ENCODE results near the gene PTDSS2.
"Not testable (repeated sequence)": the region's sequence is repeated elsewhere in the genome, so short reads cannot be mapped to it uniquely, and the experiment has no call there.

PTDSS2 gene

DNA sequence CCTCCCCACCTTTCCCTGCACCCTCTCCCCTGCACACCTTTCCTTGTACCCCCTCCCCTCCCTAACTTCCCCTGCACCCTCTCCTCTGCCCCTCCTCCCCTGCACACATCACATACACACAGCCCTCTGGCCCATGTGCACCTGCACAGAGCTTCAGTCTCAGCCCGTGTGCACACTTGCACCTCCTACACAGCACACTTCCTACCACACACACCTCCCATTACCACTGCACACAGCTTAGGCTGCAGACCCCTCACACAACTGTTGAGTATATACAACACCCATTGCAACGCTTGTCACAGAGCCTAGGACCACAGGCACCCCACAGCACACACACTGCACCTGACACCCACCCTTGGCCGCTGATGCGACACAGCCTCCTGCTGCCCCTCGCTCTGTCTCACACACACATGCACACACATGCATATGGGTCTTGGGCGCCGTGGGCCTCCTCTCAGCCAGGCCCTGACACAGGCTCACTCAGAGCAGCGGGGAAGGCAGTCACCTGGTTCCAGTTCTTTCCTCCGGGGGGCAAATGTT, 35.7 kb upstream of the PTDSS2 start:
- no peak for DNase-seq

DNA sequence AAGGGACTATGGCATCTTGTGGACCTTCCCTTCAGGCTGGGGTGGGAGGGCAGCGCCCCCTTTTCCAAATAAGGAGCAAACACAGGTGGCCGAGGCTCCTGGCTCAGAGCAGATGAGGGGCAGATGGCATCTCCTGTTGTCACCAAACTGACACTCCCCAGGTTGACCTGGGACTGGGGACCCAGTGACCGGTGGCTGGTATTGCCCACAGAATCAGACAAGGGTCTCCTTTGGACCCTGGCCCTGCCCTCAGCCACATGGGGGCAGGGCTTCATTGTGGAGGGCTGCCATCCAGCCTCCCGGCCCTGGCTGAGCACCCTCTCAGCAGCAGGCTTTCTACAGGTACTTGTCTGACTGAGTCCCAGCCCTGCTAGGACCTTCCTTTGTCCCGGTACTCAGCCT, 34.4 kb upstream of the PTDSS2 start:
- no peak for DNase-seq

DNA sequence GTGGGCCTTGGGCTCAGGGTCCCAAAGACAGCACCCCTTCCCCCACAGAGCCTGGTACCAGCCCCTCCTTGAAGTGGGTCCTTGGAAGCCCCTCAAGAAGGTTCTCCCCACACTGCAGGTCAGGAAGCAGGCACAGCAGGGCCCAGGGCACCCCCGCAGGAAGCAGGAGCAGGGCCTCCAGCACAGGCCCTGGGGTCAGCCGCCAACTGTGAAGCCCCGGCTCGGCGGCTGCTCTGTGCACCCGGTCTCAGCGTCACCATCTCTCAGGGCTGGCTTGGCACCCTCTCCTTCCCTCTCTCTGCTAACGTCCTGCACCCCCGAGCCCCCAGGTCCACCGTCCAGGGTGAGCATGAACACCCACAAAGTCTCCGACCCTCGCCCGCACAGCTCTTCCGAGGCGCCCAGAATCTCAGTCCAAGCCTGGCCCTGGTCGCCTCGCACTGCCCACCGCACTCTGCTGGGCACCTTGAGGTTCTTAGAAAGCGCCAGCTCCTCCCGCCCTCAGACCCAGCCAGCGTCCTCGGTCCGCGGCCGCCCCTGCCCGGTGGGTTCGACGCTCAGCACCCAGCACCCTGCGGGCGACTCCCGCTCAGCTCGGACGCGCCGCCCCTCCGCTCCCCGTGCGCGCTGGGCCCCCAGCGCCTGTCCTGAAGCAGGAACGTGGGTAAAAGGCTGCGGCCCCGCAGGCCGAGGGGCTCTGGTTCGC, 33.9 kb upstream of the PTDSS2 start:
- DNase-seq = no peak

DNA sequence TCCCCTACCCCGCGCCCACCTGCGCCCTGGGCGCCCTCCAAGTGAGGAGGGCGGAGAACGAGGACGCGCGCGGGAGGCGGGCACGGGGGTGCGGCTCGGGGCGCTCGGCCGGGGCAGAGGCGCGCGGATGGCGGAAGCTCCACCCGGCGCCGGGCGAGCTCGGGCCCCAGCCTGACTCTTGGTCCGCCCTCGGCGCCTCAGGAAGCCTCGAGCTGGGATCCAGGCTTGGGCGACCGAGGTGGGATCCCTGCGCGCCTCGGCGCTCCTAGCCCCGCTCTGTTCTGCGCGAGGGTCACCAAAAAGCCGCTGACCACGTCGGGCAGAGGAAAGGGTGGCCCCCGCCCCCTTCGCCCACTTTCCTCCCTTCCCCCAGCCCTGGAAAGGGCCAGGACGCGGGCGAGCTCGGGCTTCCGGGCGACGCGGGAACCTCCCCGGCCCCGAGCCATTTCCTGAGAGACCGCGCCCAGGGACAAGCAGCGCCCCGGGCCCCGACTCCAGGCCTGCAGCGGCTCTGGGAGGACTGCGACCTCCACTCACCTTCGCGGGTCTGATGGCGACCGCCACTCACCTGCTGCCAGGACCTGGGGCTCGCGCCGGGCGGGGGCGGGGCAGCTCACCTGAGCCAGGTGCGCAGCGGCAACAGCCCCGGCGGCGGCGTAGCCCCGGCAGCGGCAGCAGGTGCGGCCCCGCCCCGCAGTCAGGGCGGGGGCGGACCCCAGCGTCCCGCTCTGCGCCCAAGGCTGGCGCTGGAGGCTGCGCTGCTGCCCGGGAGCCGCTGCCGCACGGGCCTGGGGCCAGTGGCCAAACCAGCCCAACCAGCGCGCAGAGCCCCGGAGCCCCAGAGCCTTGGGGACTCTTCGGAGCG, 33.1 kb upstream of the PTDSS2 start:
- no peak for DNase-seq

DNA sequence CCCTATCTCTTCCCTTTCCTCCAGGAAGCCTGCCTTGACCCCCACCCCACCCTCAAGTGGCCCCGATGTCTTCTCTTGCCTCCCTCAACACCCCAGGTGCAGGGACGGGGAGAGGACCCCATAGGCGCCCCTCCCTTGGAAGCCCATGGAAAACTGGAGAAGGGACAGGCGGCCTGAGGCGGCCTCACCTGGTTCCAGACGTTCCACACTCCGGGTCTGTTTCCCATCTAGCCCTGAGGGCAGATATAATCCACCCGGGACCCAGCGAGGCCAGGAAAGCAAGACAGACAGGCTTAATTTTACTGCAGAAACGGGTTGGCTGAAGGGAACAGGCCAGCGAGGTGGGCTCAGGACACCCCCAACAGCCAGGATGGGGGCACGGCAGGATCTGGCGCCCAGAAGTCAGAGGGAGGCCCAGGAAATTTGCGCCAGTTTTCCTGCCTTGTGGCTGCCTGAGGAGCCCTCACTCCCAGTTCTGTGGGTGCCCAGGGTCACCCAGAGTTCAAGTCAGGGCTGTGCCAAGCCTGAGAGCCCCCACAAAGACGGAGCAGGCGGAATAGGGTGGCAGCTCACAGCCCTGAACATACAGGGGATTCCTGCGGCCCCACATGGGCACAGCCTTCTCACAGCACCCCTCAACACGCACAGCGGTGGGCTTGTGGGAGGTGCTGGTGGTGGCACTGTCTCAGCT, 32.3 kb upstream of the PTDSS2 start:
- no peak for DNase-seq

DNA sequence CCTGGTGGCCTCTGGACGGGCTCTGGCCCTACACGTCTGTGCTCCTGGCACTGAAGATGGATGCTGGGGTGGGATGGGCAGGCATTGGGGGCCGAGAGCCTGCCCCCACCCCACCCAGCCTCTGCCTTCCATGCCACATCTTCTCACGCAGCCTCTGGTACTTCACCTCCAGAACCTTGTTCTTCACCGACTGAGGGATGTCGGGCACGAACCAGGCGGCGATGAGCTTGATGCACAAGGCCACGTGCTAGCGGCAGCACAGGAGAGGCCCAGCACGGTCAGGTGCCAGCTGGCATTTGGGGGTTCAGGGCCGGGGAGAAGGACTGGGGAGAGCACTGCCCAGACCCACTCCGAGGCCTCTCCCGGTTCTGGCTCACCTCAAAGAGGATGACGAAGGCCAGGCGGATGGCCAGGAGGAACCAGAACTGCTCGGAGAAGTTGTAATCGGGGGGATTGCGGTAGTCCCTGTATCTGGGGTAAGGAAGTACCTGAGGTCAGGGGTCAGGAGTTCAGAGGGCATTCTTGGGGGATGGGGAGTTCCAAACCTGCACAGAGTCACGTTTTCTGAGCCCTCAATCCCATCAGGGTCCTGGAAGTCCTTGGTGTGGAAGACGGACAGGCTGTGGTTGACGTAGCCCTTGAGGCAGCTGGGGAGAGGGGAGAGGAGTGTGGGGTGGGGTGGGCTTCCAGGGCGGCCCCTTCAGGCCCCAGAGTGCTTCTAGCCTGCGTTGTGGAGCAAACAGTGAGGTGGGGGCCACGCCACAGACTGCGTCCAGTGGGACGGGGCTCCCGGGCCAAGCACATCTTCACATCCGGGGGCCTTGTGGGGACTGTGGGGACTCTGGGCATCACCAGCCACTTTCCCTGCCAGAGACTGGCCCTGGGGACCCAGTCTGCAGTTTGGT, 31.5 kb upstream of the PTDSS2 start:
- no peak for DNase-seq

DNA sequence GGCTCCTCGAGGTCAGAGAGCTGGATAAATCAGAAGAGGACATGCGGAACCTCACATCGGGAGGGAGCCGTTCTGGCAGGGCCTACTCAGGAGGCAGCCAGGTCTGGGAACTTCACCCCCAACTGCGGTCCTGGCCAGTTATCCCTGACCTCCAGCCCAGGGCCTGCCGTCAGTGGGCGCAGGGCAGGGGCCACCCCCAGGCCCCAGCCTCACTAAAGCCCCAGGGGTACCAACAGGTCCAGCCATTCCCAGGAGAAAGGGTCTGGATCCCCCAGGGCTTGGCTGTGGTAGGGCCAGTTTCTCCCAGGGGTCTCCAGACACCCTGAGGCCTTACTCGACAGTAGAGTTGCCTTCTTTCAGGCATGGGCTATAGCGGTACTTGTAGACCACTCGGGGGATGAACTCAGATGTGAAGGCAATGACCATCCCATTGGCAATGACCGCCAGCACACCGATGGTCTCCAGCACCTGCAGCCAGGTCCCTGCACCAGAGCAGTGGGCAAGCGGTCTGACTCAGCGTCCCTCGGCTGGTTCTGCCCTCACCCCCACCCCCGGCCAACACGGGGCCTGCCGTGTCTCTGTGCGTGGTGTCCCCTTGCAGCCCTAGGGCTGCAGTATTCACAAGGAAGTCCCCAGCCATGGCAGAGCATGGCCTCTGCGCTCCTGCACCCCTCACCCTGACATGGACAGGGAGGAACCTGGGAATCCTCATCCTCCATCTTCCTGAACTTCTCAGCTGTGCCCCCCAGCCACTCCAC, 30.7 kb upstream of the PTDSS2 start:
- DNase-seq = no peak

DNA sequence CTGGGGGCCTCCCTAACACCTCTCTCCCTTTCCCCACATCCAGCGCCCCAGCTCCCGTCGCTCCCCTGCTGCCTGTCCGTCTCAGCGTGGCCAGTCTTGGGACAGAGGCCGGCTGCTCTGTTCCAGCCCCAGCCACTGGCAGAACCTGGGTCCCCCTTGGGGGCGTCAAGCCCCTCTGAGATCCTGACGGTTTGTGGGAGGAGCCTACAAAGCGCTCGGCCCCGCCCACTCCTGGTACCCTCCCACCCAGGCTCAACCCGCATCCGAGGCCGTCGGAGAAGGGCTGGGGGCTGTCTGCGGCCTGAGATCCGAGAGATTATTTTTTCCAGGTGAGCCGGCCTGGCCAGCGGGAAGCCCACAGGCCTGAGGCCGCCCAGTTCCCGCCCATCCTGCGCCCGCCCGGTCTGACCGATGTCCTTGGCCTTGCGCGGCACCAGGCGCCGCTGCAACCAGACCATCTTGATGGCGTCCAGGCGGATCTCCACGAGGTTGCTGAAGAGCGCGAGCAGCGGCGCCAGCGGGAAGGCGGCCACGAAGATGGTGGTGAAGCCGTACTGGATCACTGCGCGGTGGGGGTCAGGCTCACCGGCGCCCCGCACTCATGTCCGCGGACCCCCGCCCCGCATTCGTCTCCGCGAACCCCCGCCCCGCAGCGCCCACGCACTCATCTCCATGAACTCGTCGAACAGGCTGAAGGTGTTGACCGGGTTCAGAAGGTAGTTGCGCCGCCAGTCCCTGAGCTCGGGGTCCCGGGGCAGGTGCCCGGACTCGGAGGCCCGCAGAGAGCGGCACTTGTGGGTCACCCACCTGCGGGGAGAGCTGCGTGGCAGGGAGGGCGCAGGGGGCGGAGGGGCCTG, 29.8 kb upstream of the PTDSS2 start:
- no peak for DNase-seq

DNA sequence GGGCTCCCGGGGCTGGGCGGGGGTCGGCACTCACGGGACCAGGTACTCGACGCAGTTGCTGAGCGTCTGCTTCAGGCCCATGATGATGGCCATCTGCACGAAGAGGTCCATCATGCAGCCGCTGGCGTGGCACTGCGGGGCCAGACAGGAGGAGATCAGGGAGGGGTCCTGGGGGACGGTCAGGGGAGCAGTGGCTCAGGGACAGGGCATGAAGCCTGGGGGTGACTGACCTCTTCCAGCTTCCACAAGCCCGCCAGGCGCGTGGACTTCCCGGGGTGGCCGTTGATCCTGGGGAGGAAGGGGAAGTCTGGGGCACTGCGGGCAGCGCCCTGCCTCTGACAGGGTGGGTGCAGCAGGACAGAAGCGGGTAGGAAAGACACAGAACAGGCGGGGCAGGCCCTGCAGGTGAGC, 29.2 kb upstream of the PTDSS2 start:
- no peak for DNase-seq

DNA sequence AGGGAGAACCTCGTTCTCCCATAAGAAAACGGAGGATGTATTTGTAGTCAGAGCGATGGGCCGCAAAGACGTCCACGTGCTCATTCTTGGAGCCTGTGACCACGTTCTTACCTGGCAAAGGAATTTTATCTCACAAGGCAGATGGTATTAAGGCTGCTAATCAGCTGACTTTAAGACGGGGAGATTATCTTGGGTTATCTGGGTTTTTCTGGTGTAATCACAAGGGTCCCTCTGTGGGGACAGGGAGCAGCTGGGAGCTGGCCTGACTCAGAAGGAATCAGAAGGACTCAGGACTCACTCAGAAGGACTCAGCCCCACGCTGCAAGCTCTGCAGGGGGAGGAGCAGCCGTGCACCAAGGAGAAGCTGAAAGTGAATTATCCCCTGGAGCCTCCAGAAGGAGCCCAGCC, 27.8 kb upstream of the PTDSS2 start:
- no peak for DNase-seq

DNA sequence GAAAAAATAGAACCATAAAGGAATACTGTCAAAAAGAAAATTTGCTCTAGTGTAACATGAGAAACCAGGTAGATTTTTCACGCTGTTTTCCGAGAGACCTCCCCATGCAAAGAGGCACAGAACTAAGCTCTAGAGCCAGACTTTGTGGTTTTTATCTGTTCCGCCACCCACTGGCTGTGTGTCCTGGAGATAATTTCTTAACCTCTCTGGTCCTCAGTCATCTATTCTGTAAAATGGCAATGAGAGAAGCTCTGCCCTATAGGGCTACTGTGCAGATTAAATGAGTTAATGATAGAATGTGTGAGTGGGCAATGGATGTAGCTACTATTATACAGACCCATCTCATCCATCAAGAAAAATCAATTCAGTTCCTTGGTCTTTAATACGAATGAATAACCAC, 25.8 kb upstream of the PTDSS2 start:
- DNase-seq = no peak

DNA sequence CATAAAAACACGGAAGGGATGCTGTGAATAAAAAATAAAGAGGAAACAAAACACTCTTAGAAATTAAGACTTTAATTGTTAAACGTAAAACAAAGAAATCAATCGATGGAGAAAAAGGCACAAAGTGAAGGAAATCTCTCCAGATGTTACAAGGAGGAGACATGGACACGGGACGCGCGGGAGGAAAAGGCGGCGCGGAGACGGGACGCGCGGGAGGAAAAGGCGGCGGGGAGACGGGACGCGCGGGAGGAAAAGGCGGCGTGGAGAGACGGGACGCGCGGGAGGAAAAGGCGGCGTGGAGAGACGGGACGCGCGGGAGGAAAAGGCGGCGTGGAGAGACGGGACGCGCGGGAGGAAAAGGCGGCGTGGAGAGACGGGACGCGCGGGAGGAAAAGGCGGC, 25.3 kb upstream of the PTDSS2 start:
- not testable (repeated sequence) for DNase-seq

DNA sequence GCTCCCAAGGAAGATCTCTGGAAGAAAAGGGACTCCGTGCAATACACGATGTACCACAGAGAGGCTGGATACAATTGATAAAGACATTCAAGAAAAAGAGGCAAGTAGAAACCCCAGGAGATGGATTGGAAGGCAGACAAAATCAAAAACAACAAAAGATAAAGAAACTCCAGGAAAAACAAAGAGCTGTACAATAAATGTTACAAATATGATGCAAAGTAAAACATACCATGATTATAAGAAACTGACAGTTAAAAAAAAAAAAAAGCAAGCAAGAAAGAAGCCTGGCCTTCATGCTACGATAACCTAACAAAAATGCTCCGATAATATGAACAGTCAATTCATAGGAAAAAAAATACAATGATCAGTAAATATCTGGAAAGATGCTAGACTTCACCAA, 24.8 kb upstream of the PTDSS2 start:
- no peak for DNase-seq

DNA sequence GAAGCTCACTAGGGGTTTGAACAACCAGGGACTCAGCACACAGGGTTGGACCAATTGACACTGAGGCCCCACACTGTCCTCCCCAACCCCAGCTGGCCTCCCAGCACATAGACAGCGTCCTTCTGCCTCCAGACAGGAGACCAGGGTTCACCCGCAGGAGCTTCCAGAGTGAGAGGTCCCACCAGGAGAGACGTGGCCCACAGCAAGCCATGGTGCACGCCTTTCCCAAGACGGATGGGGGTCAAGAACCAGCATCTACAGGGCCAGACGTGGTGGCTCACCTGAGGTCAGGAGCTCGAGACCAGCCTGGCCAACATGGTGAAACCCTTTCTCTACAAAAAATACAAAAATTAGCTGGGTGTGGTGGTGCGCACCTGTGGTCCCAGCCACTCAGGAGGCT, 23.2 kb upstream of the PTDSS2 start:
- DNase-seq = no peak

DNA sequence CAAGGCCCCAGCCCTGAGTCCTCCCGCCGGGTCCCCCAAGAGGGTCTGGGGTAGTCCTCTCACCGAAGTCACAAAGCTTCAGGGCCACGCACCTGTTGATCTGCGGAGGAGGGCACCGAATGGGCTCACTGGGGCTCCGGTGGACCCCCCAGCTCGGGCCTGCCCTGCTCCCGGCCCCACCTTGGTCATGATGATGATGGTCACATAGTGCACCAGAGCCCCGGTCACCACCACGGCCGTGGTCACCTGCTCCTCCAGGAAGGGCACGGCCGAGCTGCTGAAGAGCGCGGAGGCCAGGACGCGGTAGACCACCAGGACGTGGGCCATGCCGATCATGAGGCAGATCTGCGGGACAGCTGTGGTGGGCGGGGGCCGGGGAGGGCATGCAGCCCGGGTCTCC, 21.8 kb upstream of the PTDSS2 start:
- DNase-seq = no peak

DNA sequence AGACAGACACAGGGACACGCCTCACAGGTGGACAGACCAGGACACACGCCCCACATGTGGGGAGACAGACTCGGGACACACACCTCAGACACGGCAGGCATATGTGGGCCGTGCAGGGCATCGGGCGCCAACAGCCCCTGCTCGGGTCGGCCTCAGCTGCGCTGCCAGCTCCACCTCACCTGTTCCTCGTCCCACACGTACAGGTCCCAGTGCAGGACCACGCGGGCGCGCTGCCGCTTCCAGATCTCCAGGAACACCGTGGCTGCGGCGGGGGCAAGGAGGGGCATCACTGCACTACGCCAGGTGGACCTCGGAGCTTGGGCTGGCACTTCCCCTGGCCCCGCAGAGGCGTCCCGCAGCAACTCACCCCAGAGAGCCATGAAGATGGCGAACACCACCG, 20.7 kb upstream of the PTDSS2 start:
- no peak for DNase-seq

DNA sequence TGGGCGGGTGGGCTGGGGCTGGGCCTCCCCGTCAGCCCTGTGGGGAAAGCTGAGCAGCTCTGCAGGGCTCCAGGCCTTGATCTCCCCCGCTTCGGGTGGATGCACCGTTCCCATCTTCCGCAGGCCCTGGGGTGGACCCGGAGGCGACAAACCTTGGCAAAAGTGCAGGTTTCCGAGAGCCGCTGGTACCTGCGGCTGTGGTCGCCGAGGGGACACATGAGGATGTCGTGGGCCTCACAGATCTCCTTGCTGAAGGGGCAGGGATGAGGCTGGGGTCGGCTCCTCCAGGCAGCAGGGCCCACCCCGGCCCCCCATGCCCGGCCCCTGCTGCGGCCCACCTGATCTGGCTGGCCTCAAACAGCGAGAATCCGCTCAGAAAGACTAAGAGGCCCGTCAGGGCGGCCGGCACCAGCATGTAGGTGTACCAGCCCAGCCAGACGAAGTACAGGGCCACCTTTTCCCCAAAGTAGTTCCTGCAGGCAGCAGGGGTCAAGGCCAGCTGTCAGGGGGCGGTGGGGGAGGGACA, 20.1 kb upstream of the PTDSS2 start:
- DNase-seq = no peak

DNA sequence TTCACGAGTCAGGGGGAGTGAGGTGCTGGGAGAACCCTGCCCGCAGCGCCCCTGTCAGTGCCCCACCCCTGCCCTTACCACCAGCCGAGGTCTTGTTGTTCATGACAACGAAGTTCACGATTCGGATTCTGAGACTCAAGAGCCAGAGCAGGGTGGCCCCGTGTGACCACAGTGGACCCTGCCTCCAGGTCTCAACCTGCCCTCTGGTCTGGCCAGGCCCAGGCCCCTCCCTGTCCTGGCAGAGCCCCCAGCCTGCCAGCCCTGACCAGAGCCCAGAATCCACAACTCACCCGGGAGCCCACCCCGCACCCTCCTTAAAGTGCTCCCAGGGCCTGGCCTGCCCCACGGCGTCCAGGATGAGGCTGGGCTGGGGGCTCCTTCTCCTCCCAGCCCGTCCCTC, 18.2 kb upstream of the PTDSS2 start:
- DNase-seq = no peak

DNA sequence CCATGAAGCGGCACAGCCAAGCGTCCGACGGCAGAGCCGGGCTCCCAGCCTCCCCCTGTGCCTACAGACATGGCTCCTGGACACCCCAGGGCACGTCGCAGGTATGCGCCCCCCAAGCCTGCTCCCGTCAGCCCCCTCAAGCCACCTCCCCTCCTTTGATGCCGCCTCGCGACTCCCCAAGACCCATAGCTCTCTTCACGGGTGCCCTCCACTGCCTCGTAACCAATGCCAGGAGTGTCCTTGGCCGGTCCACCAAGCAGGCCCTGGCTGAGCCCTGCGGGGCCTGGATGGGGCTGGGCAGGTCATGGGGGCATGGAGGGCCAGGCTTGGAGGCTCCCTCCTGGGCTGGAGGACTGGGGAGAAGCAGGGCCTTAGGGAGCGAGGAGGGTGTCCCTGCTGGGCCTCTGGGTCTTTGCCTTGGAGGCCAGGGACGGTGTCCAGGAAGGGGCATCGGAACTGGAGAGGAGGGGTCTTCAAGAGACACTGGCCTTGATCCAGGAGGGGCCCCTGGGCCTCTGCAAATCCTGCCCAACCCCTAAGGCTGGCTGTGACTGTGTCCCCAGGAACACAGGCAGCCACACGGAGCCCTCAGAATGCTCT, 17.5 kb upstream of the PTDSS2 start:
- no peak for DNase-seq

DNA sequence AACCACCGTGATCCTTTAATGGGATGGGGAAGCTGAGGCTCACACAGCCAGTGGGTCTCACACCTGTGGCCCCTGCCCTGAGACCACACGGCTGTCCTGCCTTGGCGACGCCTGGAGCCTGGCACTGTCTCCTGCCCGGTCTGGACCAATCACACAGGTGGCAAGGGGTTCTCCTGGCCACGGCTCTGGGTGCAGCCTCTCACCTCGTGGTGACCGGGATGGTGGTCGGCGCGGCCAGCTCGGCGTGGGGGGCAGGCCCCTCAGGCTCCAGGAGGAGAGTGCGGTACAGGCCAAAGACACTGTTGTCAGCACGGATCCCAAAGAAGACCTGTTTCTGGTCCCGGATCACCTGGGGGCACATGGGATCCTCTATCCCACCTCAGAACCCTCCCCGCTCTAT, 17.0 kb upstream of the PTDSS2 start:
- no peak for DNase-seq
